ENCODE measurements around the gene PAK5.

The PAK5 gene

GRCh38 chr20:9551808-9552550 lies 286.9 kb downstream of the PAK5 start:
- DNase-seq (ENCODE audit: insufficient read length, low spot score), result no peak
- TF ChIP-seq POLR2A (IDR thresholded peaks at IDR 0.05; ENCODE audit: low read depth, low read length), result no peak
- no peak for FAIRE-seq

GRCh38 chr20:9550871-9551270 lies 288.0 kb downstream of the PAK5 start:
- no peak for TF ChIP-seq POLR2A (IDR thresholded peaks at IDR 0.05; ENCODE audit: low read depth, low read length)
- no peak for DNase-seq (ENCODE audit: insufficient read length, low spot score)
- no peak for FAIRE-seq

- no peak for TF ChIP-seq POLR2A (IDR thresholded peaks at IDR 0.05; ENCODE audit: low read depth, low read length)
- DNase-seq (ENCODE audit: insufficient read length, low spot score) (no peak), FAIRE-seq (no peak)
Measured at GRCh38 chr20:9550283-9550682, 288.6 kb downstream of the PAK5 start.

- DNase-seq (ENCODE audit: insufficient read length, low spot score) (no peak), FAIRE-seq (no peak)
- no peak for TF ChIP-seq POLR2A (IDR thresholded peaks at IDR 0.05; ENCODE audit: low read depth, low read length)
Measured at GRCh38 chr20:9543214-9543613, 295.7 kb downstream of the PAK5 start.

GRCh38 chr20:9535449-9535848 lies 303.4 kb downstream of the PAK5 start:
- DNase-seq (ENCODE audit: insufficient read length, low spot score) (no peak), FAIRE-seq (no peak)
- TF ChIP-seq POLR2A (IDR thresholded peaks at IDR 0.05; ENCODE audit: low read depth, low read length), result no peak

GRCh38 chr20:9534025-9534424 lies 304.9 kb downstream of the PAK5 start:
- no peak for FAIRE-seq
- TF ChIP-seq POLR2A (IDR thresholded peaks at IDR 0.05; ENCODE audit: low read depth, low read length), result no peak
- DNase-seq (ENCODE audit: insufficient read length, low spot score), result no peak

- TF ChIP-seq POLR2A (IDR thresholded peaks at IDR 0.05; ENCODE audit: low read depth, low read length), result no peak
- DNase-seq (ENCODE audit: insufficient read length, low spot score), result no peak
- FAIRE-seq, result no peak
Measured at GRCh38 chr20:9532069-9532838, 306.6 kb downstream of the PAK5 start.

- DNase-seq (ENCODE audit: insufficient read length, low spot score), result no peak
- no peak for TF ChIP-seq POLR2A (IDR thresholded peaks at IDR 0.05; ENCODE audit: low read depth, low read length)
- FAIRE-seq, result no peak
Measured at GRCh38 chr20:9531581-9531980, 307.3 kb downstream of the PAK5 start.

- no peak for FAIRE-seq
- TF ChIP-seq POLR2A (IDR thresholded peaks at IDR 0.05; ENCODE audit: low read depth, low read length), result no peak
- no peak for DNase-seq (ENCODE audit: insufficient read length, low spot score)
Measured at GRCh38 chr20:9523636-9524035, 315.2 kb downstream of the PAK5 start.

GRCh38 chr20:9520086-9520485 lies 318.8 kb downstream of the PAK5 start:
- no peak for TF ChIP-seq POLR2A (IDR thresholded peaks at IDR 0.05; ENCODE audit: low read depth, low read length)

GRCh38 chr20:9518576-9519175 lies 320.2 kb downstream of the PAK5 start:
- TF ChIP-seq POLR2A (IDR thresholded peaks at IDR 0.05; ENCODE audit: low read depth, low read length), result no peak
- FAIRE-seq, result no peak

More at GRCh38 chr20:9520086-9520485, 318.8 kb downstream of the PAK5 start:
- FAIRE-seq (no peak), DNase-seq (ENCODE audit: insufficient read length, low spot score) (no peak)

GRCh38 chr20:9517297-9518162 lies 321.3 kb downstream of the PAK5 start:
- DNase-seq (ENCODE audit: insufficient read length, low spot score), result no peak
- FAIRE-seq, result no peak
- TF ChIP-seq POLR2A (IDR thresholded peaks at IDR 0.05; ENCODE audit: low read depth, low read length), result no peak

More at GRCh38 chr20:9518576-9519175, 320.2 kb downstream of the PAK5 start:
- no peak for DNase-seq (ENCODE audit: insufficient read length, low spot score)

- FAIRE-seq (no peak), DNase-seq (ENCODE audit: insufficient read length, low spot score) (no peak)
- no peak for TF ChIP-seq POLR2A (IDR thresholded peaks at IDR 0.05; ENCODE audit: low read depth, low read length)
Measured at GRCh38 chr20:9516234-9516871, 322.5 kb downstream of the PAK5 start.
